GM23338 (cell line): Measurements from ENCODE around the gene POSTN. TPM values are rescaled to one million over a fixed set of nuclear protein-coding genes. Genes with fewer than 3 reads are reported as not detected.

ENCODE experiments used
- ATAC-seq: fragments of 200-7000 bp; cut with Tn5 transposase; 3 replicates; pipeline ENCODE4 v1.9.1; 2020
- DNase-seq: peaks from one replicate; pipeline ENCODE4 v3.0.0-alpha.2; 2015; ENCODE audit warnings: low spot score
- H2AFZ ChIP-seq: fragments of 200-600 bp; sonication (generic); 2 replicates; pipeline ENCODE4 v1.8.0; 2016; ENCODE audit warnings: antibody characterized with exemption, mild to moderate bottlenecking, moderate library complexity
- H3F3A ChIP-seq: fragments of 200-600 bp; sonication (generic); replicated peaks from 2 replicates; pipeline ENCODE4 v1.8.0; 2017; ENCODE audit warnings: antibody characterized with exemption, mixed run types, low read depth
- H3K27ac ChIP-seq: fragments of 200-600 bp; sonication (generic); 2 replicates; pipeline ENCODE4 v1.6.1; 2016; ENCODE audit warnings: low read depth
- H3K27me3 ChIP-seq: fragments of 200-600 bp; sonication (generic); 2 replicates; pipeline ENCODE4 v1.8.0; 2016; ENCODE audit warnings: mild to moderate bottlenecking, mixed run types, moderate library complexity; ENCODE audit not compliant: insufficient read depth
- H3K36me3 ChIP-seq: fragments of 200-600 bp; sonication (generic); 2 replicates; pipeline ENCODE4 v1.8.0; 2016; ENCODE audit warnings: mild to moderate bottlenecking; ENCODE audit not compliant: insufficient read depth
- H3K4me1 ChIP-seq: fragments of 200-600 bp; sonication (generic); 2 replicates; pipeline ENCODE4 v1.8.0; 2016; ENCODE audit warnings: mild to moderate bottlenecking, moderate library complexity; ENCODE audit not compliant: insufficient read depth
- H3K4me2 ChIP-seq: fragments of 200-600 bp; sonication (generic); 2 replicates; pipeline ENCODE4 v1.7.1; 2017; ENCODE audit warnings: mixed run types
- H3K4me3 ChIP-seq: fragments of 200-600 bp; sonication (generic); 2 replicates; pipeline ENCODE4 v1.6.1; 2016; ENCODE audit warnings: mixed run types
- H3K79me2 ChIP-seq: fragments of 200-600 bp; sonication (generic); replicated peaks from 2 replicates; pipeline ENCODE4 v1.8.0; 2017; ENCODE audit warnings: mild to moderate bottlenecking; ENCODE audit not compliant: insufficient read depth
- H3K9me2 ChIP-seq: fragments of 200-600 bp; sonication (generic); 2 replicates; pipeline ENCODE4 v1.8.0; 2017; ENCODE audit not compliant: insufficient read depth
- H4K20me1 ChIP-seq: fragments of 200-600 bp; sonication (generic); replicated peaks from 2 replicates; pipeline ENCODE4 v1.8.0; 2017; ENCODE audit warnings: mild to moderate bottlenecking; ENCODE audit not compliant: insufficient read depth
- H3K27ac Mint-ChIP-seq: 2 replicates; pipeline ENCODE4 v1.8.0; 2020; ENCODE audit warnings: inconsistent platforms, mild to moderate bottlenecking, moderate library complexity, mixed read lengths
- H3K27me3 Mint-ChIP-seq: 3 replicates; pipeline ENCODE4 v1.8.0; 2022; ENCODE audit warnings: low read depth, mild to moderate bottlenecking, moderate library complexity, mixed read lengths, inconsistent platforms; ENCODE audit not compliant: insufficient read depth, poor library complexity
- H3K36me3 Mint-ChIP-seq: 3 replicates; pipeline ENCODE4 v1.8.0; 2021; ENCODE audit warnings: low read depth, mild to moderate bottlenecking, inconsistent platforms, moderate library complexity, mixed read lengths
- H3K4me1 Mint-ChIP-seq: 3 replicates; pipeline ENCODE4 v1.8.0; 2020; ENCODE audit warnings: mild to moderate bottlenecking, inconsistent platforms, mixed read lengths
- H3K4me3 Mint-ChIP-seq: 3 replicates; pipeline ENCODE4 v1.8.0; 2021; ENCODE audit warnings: moderate library complexity, mild to moderate bottlenecking, inconsistent platforms, mixed read lengths
- H3K9me3 Mint-ChIP-seq: 3 replicates; pipeline ENCODE4 v1.8.0; 2020; ENCODE audit warnings: moderate library complexity, mild to moderate bottlenecking, inconsistent platforms, mixed read lengths
- CREB1 ChIP-seq: fragments of 250-450 bp; sonication (Bioruptor Pico); IDR thresholded peaks from 2 replicates; pipeline ENCODE4 v1.5.0; 2020; ENCODE audit warnings: low read depth, mild to moderate bottlenecking, moderate library complexity
- ZNF114 ChIP-seq: fragments of 250-450 bp; sonication (Bioruptor Pico); IDR thresholded peaks from 2 replicates; pipeline ENCODE4 v1.5.0; 2020; ENCODE audit warnings: mild to moderate bottlenecking, moderate library complexity
- polyA plus RNA-seq: library from polyadenylated mRNA; unstranded; fragments of >200 nt; fragmentation: Nextera tagmentation; extraction: Ambion mirVana; gene quantifications from 2 replicates; pipeline ENCODE4 v1.2.1, GENCODE V29; 2016
- total RNA-seq: library from RNA; depleted of rRNA; stranded (reverse); fragments of >200 nt; shearing (Covaris generic); gene quantifications from 2 replicates; pipeline ENCODE4 v1.2.3, GENCODE V29; 2014
- TF ChIP-seq, protein P1 (sequence below), 2 experiments: fragments of 200-600 bp in 1 of 2; sonication (generic) in 1 of 2; conservative IDR thresholded peaks; 2 replicates each; pipeline versions ENCODE4 v1.5.1 to v1.6.1; 2016 to 2017; ENCODE audit warnings: antibody characterized with exemption in 2 of 2, low read depth in 2 of 2, mild to moderate bottlenecking in 2 of 2, moderate library complexity in 1 of 2
- TF ChIP-seq, protein P2 (sequence below): fragments of 250-450 bp; sonication (Bioruptor Pico); IDR thresholded peaks from 2 replicates; pipeline ENCODE4 v1.5.0; 2020; ENCODE audit warnings: mild to moderate bottlenecking, moderate library complexity

The POSTN gene
- total and polyA plus RNA-seq, 2 experiments from 2014 or later, result 0.21 to 0.31 TPM

DNA sequence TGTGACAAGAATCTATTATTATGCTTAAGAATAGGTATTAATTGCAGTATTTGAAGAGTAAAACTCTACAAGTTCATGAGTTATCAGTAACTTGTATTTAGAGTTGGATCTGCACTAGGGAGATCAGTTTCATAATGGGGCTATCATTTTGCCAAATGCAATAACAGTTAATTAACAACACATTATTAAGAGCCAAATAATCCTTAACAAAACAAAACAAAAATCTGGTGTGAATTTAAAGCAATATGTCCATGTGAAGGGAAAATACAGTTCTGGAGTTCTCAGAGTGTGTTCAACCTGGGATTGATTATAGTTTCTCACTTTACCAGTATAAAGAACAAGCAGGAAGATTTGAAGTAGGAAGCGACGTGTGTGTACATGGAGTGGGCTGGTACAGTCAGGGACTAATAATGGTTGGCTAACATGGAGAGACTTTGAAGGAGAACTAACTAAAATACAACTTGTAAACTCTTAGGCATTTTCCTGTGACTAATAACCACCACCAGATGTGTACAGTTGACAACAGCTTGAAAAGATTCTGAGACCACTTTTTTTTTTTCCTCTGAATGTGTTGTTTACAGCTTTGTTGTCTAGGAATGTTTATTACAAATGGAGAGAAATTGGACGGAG is 58.5 kb downstream of the POSTN start:
- no peak for TF ChIP-seq ZNF114
- TF ChIP-seq, protein P1, sequence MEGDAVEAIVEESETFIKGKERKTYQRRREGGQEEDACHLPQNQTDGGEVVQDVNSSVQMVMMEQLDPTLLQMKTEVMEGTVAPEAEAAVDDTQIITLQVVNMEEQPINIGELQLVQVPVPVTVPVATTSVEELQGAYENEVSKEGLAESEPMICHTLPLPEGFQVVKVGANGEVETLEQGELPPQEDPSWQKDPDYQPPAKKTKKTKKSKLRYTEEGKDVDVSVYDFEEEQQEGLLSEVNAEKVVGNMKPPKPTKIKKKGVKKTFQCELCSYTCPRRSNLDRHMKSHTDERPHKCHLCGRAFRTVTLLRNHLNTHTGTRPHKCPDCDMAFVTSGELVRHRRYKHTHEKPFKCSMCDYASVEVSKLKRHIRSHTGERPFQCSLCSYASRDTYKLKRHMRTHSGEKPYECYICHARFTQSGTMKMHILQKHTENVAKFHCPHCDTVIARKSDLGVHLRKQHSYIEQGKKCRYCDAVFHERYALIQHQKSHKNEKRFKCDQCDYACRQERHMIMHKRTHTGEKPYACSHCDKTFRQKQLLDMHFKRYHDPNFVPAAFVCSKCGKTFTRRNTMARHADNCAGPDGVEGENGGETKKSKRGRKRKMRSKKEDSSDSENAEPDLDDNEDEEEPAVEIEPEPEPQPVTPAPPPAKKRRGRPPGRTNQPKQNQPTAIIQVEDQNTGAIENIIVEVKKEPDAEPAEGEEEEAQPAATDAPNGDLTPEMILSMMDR (conservative IDR thresholded peaks at IDR 0.05; ENCODE audit: low read depth in 2 of 2), result no peak
- TF ChIP-seq, protein P2, sequence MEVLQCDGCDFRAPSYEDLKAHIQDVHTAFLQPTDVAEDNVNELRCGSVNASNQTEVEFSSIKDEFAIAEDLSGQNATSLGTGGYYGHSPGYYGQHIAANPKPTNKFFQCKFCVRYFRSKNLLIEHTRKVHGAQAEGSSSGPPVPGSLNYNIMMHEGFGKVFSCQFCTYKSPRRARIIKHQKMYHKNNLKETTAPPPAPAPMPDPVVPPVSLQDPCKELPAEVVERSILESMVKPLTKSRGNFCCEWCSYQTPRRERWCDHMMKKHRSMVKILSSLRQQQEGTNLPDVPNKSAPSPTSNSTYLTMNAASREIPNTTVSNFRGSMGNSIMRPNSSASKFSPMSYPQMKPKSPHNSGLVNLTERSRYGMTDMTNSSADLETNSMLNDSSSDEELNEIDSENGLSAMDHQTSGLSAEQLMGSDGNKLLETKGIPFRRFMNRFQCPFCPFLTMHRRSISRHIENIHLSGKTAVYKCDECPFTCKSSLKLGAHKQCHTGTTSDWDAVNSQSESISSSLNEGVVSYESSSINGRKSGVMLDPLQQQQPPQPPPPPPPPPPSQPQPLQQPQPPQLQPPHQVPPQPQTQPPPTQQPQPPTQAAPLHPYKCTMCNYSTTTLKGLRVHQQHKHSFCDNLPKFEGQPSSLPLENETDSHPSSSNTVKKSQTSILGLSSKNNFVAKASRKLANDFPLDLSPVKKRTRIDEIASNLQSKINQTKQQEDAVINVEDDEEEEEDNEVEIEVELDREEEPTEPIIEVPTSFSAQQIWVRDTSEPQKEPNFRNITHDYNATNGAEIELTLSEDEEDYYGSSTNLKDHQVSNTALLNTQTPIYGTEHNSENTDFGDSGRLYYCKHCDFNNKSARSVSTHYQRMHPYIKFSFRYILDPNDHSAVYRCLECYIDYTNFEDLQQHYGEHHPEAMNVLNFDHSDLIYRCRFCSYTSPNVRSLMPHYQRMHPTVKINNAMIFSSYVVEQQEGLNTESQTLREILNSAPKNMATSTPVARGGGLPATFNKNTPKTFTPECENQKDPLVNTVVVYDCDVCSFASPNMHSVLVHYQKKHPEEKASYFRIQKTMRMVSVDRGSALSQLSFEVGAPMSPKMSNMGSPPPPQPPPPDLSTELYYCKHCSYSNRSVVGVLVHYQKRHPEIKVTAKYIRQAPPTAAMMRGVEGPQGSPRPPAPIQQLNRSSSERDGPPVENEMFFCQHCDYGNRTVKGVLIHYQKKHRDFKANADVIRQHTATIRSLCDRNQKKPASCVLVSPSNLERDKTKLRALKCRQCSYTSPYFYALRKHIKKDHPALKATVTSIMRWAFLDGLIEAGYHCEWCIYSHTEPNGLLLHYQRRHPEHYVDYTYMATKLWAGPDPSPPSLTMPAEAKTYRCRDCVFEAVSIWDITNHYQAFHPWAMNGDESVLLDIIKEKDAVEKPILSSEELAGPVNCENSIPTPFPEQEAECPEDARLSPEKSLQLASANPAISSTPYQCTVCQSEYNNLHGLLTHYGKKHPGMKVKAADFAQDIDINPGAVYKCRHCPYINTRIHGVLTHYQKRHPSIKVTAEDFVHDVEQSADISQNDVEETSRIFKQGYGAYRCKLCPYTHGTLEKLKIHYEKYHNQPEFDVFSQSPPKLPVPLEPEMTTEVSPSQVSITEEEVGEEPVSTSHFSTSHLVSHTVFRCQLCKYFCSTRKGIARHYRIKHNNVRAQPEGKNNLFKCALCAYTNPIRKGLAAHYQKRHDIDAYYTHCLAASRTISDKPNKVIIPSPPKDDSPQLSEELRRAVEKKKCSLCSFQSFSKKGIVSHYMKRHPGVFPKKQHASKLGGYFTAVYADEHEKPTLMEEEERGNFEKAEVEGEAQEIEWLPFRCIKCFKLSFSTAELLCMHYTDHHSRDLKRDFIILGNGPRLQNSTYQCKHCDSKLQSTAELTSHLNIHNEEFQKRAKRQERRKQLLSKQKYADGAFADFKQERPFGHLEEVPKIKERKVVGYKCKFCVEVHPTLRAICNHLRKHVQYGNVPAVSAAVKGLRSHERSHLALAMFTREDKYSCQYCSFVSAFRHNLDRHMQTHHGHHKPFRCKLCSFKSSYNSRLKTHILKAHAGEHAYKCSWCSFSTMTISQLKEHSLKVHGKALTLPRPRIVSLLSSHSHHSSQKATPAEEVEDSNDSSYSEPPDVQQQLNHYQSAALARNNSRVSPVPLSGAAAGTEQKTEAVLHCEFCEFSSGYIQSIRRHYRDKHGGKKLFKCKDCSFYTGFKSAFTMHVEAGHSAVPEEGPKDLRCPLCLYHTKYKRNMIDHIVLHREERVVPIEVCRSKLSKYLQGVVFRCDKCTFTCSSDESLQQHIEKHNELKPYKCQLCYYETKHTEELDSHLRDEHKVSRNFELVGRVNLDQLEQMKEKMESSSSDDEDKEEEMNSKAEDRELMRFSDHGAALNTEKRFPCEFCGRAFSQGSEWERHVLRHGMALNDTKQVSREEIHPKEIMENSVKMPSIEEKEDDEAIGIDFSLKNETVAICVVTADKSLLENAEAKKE (CRISPR knock-in tag), result no peak
- no peak for TF ChIP-seq CREB1 (CRISPR knock-in tag)
- no peaks in the 10 kb centered on the region for H3K27me3 ChIP-seq
- Mint-ChIP-seq H3K9me3 (no peaks in the 10 kb centered on the region), H3K4me3 (no peak overlapping the region), H3K4me1 (peaks cover 3% of the 10 kb centered on the region; the same call in 1 of the 3 replicates), H3K36me3 (no peaks in the 10 kb centered on the region), H3K27me3 (no peaks in the 10 kb centered on the region), H3K27ac (no peak overlapping the region; the same call in 1 of the 2 replicates)
- ATAC-seq (no peak), DNase-seq (no peak)
- no peaks in the 10 kb centered on the region for H3K36me3 ChIP-seq
- H3K79me2 ChIP-seq, result no peaks in the 10 kb centered on the region
- H3K27ac ChIP-seq, result no peak overlapping the region
- H3K9me2 ChIP-seq, result no peaks in the 10 kb centered on the region
- H3F3A ChIP-seq, result no peaks in the 10 kb centered on the region
- H3K4me1 ChIP-seq, result no peaks in the 10 kb centered on the region
- H4K20me1 ChIP-seq, result no peaks in the 10 kb centered on the region
- no peak overlapping the region for H3K4me2 ChIP-seq
- H2AFZ ChIP-seq, result no peak overlapping the region
- no peak overlapping the region for H3K4me3 ChIP-seq
